ENCODE results near the gene HOXC5. TPM values are rescaled to one million over a fixed set of nuclear protein-coding genes. Genes with fewer than 3 reads are reported as not detected.

HOXC5 gene
- polyA plus RNA-seq, 3 donors = 2.0 to 4.3 (median 2.3) TPM

DNA sequence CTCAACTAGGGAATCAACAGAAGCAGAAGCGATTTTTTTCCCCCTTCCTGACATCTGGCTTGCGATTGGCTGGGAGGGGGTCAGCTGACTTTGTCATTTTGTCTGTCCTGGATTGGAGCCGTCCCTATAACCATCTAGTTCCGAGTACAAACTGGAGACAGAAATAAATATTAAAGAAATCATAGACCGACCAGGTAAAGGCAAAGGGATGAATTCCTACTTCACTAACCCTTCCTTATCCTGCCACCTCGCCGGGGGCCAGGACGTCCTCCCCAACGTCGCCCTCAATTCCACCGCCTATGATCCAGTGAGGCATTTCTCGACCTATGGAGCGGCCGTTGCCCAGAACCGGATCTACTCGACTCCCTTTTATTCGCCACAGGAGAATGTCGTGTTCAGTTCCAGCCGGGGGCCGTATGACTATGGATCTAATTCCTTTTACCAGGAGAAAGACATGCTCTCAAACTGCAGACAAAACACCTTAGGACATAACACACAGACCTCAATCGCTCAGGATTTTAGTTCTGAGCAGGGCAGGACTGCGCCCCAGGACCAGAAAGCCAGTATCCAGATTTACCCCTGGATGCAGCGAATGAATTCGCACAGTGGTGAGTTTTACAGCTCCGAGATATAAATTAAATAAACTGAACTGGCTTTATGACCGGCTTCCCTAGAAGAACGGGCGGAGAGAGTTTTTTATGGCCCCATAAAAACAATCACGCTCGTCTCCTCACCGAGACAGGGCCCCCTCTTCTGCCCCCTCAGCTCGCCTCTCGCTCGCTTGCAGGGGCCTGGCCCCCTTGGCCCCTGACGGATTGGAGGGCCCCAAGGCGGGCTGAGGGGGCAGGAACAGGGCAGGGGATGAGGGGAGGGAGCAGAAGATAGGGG, 4.3 kb upstream of the HOXC5 start, which contains the start of gene HOXC6:
Gene HOXC6, plus strand, starts transcription at position 127 of the 888 bp plus-strand sequence. Its CDS starts 82 bp downstream, at position 209.
- no peak for DNase-seq (ENCODE audit: extremely low read depth in 1 of 11, low read depth in 9 of 11, low spot score in 4 of 11)

DNA sequence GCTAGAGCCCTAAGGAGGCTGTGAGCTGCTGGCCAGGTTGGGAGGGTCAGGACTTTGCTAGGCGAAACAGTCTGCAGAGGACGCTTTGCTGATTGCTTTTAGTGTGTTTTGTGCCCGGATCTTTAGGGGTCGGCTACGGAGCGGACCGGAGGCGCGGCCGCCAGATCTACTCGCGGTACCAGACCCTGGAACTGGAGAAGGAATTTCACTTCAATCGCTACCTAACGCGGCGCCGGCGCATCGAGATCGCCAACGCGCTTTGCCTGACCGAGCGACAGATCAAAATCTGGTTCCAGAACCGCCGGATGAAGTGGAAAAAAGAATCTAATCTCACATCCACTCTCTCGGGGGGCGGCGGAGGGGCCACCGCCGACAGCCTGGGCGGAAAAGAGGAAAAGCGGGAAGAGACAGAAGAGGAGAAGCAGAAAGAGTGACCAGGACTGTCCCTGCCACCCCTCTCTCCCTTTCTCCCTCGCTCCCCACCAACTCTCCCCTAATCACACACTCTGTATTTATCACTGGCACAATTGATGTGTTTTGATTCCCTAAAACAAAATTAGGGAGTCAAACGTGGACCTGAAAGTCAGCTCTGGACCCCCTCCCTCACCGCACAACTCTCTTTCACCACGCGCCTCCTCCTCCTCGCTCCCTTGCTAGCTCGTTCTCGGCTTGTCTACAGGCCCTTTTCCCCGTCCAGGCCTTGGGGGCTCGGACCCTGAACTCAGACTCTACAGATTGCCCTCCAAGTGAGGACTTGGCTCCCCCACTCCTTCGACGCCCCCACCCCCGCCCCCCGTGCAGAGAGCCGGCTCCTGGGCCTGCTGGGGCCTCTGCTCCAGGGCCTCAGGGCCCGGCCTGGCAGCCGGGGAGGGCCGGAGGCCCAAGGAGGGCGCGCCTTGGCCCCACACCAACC, 3.1 kb upstream of the HOXC5 start:
- no peak for DNase-seq (ENCODE audit: extremely low read depth in 1 of 11, low read depth in 9 of 11, low spot score in 4 of 11)

DNA sequence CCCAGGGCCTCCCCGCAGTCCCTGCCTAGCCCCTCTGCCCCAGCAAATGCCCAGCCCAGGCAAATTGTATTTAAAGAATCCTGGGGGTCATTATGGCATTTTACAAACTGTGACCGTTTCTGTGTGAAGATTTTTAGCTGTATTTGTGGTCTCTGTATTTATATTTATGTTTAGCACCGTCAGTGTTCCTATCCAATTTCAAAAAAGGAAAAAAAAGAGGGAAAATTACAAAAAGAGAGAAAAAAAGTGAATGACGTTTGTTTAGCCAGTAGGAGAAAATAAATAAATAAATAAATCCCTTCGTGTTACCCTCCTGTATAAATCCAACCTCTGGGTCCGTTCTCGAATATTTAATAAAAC, 2.4 kb upstream of the HOXC5 start:
- no peak for DNase-seq (ENCODE audit: extremely low read depth in 1 of 11, low read depth in 9 of 11, low spot score in 4 of 11)

DNA sequence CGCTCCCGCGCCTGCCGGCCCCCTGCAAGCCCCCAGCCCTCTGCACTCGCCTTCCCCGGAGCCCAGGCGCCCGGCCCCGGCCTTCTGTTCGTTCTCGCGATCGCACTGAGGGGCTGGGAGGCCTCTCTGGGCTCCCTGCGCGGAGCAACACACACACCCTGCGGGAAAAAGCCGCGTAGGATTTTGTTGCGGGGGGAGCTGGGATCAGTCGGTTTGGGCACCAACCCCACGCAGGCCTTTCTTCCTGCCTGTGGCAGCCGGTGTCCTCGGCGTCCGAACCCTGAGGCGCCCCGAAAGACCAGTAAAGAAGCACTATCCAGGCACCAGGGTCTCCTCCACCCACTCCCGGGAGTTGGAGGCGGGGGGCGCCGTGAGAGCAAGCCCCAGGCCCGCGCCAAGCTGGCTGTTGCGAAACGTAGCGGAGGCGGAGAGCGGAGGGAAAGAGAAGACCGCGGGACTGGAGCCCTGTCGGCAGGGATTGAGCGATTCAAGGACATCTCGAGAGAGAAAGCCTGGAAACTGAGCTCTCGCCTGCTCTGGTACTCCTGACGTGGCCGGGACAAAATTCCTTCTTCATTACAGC, 1.9 kb upstream of the HOXC5 start:
- DNase-seq (ENCODE audit: extremely low read depth in 1 of 11, low read depth in 9 of 11, low spot score in 4 of 11) = no peak

DNA sequence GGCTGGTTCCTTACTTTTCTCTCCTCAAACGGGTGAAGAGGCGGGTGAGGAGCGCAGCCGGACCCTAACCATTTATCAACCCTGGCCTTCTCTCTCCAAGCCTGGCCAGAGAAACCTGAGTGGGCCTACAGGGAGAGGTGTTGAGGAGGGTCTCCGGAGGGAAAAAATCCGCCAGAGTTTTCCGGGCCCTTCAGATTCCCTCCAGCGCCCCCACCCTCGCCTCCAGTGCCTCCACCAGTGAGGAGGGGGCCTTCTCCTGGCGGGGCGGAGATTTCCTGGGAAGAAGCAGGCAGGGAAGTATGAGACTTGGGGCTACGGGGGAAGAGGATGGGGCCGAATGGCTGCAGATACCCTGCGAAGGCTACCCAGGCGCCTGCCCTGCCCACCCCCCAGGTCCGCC, 1.4 kb upstream of the HOXC5 start:
- no peak for DNase-seq (ENCODE audit: extremely low read depth in 1 of 11, low read depth in 9 of 11, low spot score in 4 of 11)

DNA sequence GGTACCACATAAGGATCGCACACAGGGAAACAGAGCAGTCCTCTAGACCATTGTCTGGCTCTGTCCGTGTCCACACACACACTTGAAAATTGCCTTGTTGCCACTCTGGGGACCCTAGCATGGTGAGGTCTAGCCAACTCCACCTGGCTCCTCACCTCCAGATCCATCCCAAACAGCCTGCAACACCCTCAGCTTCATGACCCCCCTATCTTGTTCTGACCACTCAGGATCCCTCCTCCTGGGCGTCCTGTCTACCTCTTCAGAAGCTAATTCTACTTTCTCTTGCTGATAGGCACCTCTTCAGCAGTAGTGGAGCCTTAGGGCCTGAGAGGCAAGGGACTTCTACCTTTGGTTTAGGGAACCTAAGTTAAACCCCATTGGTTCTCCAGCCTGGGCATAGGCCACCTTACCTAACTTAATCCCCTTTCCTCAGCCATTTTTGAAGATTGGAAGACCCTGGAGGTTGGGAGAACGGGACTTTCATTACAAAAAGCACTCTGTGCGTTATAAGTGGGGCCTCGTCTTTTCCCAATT, 697 bp upstream of the HOXC5 start:
- no peak for DNase-seq (ENCODE audit: extremely low read depth in 1 of 11, low read depth in 9 of 11, low spot score in 4 of 11)

DNA sequence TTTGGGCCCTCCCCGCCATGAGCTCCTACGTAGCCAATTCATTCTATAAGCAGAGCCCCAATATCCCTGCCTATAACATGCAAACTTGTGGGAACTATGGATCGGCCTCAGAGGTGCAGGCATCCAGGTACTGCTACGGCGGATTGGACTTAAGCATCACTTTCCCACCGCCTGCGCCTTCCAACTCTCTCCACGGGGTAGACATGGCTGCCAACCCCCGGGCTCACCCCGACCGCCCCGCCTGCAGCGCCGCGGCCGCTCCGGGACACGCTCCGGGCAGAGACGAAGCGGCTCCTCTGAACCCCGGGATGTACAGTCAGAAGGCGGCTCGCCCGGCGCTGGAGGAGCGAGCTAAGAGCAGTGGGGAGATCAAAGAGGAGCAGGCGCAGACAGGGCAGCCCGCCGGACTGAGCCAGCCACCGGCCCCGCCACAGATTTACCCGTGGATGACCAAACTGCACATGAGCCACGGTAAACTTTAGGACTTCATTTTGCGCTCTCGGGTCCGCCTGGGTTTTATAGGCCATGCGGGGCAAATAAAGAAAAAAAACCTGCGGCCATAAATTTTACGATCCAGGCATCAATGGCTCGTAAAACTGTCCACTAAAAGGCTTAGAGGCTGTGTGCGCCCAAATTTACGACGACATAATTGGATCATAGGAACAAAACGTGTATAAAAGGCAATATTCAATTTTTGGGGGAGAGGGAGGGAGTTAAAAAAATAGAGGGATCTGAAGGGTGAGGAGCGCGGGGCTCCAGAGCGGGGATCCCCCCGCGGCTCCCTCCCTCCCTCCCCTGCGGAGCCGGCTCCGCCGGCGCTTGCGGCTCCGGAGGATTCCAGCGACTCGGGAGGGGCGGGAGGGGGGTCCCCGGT, 493 bp downstream of the HOXC5 start:
- peak in 3 of 11 donors; percentile 80 to 88 (median 86) for DNase-seq (ENCODE audit: extremely low read depth in 1 of 11, low read depth in 9 of 11, low spot score in 4 of 11)

DNA sequence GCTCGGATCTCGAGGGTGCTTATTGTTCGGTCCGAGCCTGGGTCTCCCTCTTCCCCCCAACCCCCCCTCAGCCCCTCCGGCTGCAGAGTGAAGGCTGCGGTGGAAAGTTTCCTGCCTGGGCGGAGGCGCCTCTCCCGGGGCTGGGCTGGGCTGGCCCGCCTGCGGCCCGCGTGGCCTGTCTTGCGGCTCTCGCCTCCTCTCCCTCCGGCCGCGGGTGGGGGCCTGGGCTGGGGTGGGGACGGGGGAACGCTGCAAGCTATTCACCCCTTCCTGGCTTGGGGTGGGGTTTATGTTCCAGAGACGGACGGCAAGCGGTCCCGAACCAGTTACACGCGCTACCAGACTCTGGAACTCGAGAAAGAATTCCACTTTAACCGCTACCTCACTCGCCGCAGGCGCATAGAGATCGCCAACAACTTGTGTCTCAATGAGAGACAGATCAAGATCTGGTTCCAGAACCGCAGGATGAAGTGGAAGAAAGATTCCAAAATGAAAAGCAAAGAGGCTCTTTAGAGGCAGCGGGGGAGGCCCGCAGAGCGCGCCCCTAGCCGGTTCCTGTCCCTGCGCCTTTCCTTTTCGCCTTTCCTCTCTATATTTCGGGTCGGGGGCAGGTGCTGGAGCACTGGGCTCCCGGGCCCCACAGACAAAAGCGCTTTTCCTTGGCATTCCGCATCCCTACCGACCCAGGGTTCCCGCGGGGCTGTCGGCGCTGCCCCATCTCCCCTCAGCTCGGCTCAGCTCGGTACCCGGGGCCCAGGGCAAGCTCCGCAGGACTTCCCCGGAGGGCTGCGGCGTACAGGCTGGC, 1.3 kb downstream of the HOXC5 start:
- DNase-seq (ENCODE audit: extremely low read depth in 1 of 11, low read depth in 9 of 11, low spot score in 4 of 11) = no peak

DNA sequence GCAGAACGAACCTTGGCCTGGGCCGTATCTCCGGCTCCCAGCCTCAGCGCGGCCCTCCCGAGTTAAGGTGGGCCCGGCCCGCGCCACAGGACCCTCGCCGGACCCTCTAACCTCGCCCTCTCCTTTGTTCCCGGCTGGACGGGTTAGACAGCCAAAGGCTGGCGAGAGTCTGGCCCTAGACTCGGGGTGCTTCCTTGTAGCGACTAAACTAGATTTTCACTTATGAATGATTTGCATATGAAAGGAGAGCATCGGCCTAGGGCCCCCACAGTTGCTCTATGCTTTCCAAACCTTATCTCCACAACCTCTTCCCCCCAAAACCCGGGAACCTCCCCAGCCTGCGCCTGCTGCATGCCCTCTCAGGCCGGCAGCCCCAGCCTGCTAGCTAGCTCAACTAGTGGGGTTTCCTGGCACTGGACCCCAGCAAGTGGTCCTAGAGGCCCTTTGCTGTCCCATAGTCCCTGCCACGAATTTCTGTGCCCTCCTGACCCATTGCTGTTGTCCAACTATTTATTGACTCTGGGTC, 2.0 kb downstream of the HOXC5 start:
- no peak for DNase-seq (ENCODE audit: extremely low read depth in 1 of 11, low read depth in 9 of 11, low spot score in 4 of 11)

DNA sequence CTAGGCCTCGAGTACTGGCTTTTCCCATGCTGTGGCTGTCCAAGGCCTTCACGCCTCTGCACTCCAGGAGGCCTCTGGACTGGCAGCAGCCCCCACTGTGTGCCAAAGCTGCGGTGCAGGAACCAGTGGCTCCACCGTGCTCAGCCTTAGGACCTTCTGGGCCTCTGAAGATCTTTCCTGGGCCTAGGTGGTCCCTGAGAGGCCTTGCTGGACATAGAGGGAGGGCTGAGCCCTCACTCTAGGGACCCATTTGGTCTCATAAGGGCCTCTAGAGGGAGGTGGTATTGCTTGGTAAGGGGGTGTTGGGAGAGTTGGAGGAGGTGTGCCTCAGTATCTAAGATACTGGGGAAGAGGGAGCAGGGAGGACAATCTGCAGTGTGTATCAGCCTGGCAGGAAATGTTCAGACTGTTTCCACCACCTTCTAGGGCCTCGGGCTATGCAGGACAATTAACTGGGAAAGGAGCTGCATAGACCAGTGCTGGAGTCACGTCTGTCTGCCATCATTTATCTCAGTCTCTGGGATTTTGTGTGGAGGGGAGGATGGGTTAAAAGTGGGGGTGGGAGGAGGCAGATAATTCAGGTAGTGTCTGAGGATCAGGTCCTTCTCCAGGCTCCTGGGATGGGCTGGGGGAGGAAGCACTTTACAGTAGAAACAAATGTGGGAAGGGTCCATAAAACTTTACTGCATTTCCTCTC, 2.9 kb downstream of the HOXC5 start:
- DNase-seq (ENCODE audit: extremely low read depth in 1 of 11, low read depth in 9 of 11, low spot score in 4 of 11) = no peak

DNA sequence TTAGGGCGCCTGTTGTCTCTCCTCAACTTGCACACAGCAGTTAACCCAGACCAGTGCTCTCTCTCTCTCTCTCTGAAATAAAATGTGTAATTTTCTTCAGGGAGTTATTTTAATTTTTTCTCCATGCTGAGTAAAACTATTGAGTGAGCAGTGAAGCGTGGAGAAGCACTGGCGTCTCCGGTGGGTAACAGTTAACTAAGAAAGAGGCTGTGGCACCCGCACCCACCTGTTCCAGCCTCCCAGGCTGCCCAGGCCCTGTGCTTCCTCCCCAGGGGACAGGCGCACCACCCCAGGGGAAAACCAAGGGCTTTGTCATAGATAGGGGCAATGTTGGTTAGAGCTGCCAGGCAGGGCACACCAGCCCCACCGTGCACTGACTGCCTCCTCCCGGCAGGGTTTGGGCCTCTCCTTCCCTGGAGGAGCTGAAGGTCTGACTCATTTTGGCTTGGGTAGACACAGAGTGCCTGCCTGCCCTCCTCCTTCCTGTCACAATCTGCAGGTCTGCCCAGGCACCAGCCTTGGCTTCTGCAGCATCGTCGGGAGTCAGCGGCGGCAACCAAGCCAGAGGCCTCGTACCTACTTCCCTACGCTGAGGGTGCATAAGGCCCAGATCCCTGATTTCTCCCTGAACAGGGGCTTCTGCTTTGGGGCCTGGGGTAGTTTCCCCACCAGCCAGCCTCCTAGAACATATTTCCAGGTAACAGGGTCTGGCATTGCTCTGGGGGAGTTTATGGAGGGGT, 3.9 kb downstream of the HOXC5 start:
- DNase-seq (ENCODE audit: extremely low read depth in 1 of 11, low read depth in 9 of 11, low spot score in 4 of 11) = no peak

DNA sequence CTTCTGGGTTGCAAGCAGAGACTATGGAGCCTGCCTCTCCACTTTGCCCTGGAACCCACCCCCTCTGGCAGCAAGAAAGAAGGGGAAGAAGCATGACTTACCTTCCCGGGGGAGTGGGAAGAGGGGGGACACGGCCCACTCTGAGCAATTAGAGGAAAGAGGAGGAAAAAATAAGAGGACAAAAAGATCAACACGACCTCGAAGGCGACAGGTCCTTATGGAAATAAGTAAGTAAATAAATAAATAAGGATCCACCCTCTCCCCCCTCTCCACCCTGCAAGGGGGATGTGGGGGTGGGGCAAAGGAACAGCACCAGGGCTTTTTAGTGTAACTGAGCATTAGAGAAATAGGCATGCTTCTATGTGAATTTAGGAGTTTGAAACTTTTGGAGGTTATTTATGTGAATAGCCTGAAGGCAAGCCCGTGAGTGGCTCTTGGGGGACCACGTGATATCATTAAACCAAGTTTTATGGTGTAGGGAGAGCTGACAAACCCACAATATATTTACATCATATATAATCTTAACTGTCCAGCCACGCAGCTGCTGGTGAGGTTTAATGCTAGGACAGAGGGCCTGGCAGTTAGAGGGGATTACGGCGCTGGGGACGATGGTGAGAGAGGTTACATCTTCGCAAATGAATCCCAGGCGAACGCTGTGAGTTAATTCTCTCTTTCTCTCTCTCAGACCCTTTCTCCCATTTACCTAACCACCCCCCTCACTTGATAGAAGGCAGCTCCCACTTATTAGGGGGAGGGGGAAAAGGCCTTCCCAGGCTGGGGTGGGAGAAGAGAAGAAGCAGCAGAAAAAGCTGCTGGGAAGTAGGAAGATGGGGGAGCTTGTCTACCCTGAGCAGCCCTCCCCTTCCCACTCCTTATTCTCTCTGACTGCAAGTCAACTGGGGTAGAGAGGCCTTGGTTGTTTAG, 4.8 kb downstream of the HOXC5 start:
- DNase-seq (ENCODE audit: extremely low read depth in 1 of 11, low read depth in 9 of 11, low spot score in 4 of 11) = peak in 1 of 11 donors; percentile 79

DNA sequence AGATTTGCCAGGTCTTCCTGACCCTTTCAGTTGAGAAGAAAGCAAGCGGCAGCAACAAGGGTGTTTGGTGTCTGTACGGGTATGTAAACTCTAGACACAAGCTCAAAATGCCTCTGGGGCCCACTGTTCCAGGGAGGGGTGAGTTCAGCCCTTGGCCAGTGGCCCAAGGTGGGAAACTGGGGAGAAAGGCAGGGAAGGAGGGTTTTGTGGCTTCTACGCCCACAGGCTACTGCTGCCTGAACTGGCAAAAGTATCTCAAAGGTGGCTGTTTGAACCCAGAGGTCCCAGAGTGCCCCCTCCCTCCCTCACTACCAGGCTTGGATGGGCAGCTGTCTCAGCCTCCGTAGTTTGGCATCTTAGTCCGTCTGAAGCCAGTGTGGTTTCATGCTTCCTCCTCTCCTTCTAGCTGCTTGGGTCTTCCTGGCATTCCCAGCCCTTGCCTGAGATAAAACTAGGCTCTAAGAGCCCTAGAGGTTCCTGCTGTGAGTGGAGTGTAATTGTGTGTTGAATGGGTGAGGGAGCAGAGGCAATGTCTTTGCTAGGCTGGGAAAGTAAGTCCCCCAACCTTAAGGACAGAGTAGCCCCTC, 5.5 kb downstream of the HOXC5 start:
- DNase-seq (ENCODE audit: extremely low read depth in 1 of 11, low read depth in 9 of 11, low spot score in 4 of 11) = no peak

DNA sequence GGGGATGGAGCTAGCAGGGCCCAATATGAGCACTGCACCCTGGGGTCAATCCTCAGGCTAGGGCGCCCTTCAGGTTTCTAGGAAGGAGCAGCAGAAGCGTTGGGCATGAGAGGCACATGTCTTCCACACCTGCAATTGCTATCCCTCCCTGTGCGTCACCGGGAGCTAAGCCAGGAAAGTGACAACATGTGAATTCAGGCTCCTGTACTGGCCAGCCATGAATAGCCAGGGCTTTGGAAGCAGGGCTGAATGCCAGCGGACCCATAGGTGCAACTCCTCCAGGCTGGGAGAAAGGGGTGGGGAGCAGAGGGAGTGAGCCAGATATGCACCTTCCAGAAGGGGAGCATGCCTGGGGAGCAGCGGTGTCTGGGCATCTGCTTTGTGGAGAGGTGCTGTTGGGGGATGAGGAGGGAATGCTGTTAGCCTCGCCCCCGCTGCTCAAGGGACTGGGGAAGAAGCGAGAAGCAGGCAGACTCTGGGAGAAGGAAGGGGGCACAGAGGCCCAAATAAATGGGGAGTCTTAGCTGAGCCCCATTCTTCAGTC, 6.1 kb downstream of the HOXC5 start:
- DNase-seq (ENCODE audit: extremely low read depth in 1 of 11, low read depth in 9 of 11, low spot score in 4 of 11) = no peak
